ENCODE data around the gene ABCA2.

DNA sequence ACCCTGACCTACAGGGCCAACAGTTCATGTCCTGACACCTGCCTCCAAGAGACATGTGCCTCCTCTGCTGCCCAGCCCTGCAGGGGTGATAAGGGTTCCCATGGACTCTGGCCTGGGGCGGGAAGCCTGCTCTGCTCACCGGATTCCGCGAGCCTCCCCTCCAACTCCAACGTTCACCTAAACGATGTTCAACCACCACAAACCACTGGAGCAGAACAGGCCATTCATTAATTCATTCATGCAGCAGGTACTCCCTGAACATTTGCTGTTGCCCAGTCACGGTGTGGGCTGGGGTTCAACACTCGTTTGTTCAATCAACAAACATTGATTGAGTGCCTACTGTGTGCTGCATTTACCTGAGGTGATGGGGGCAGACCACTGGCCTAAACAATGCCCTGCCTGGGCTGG is 46.0 kb upstream of the ABCA2 start:
- TF ChIP-seq, protein P1, sequence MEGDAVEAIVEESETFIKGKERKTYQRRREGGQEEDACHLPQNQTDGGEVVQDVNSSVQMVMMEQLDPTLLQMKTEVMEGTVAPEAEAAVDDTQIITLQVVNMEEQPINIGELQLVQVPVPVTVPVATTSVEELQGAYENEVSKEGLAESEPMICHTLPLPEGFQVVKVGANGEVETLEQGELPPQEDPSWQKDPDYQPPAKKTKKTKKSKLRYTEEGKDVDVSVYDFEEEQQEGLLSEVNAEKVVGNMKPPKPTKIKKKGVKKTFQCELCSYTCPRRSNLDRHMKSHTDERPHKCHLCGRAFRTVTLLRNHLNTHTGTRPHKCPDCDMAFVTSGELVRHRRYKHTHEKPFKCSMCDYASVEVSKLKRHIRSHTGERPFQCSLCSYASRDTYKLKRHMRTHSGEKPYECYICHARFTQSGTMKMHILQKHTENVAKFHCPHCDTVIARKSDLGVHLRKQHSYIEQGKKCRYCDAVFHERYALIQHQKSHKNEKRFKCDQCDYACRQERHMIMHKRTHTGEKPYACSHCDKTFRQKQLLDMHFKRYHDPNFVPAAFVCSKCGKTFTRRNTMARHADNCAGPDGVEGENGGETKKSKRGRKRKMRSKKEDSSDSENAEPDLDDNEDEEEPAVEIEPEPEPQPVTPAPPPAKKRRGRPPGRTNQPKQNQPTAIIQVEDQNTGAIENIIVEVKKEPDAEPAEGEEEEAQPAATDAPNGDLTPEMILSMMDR (IDR thresholded peaks at IDR 0.05; ENCODE audit: insufficient read depth, low read length, poor library complexity, severe bottlenecking), result no peak
- no peak for TF ChIP-seq EZH2phosphoT487 (conservative IDR thresholded peaks at IDR 0.05; ENCODE audit: low read length)
